COLO829 (cell line): ENCODE data around the gene MFRP.

Experiments
- DNase-seq: peaks from one replicate; pipeline ENCODE4 v3.0.0; 2012; ENCODE audit warnings: low spot score

MFRP gene

DNA sequence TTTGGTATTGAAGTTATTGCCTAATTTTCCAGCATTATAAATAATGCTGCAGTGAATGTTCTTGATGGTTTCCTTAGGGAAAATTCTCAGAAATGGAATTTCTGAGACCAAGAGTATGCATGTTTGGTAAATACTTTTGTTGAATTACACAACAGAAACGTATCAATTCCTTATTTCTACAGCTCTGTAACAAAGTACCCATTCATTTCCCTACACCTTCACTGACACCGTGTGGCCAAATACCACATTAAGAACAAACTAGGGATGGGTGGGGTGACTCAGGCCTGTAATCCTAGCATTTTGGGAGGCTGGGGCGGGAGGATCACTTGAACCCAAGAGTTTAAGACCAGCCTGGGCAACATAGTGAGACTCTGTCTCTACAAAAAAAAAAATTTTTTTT is 51.3 kb downstream of the MFRP start:
- DNase-seq: no peak

DNA sequence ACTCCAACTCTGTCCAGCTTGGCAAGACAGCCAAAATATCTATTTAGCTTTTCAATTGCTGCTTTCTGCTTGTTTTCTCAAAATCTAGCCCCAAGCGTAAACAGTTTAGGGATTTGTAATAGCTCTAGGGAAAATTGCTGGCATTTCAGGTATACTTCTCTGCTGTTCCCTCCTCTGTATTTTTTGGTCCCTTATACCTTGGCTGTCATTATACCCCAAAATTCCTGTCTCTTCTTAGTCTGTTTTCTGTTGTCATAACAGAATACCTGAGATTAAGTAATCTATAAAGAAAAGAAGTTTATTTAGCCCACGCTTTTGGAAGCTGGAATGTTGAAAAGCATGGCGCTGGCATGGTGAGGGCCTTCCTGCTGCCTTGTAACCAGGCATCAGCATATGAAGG is 53.0 kb downstream of the MFRP start:
- DNase-seq: no peak

DNA sequence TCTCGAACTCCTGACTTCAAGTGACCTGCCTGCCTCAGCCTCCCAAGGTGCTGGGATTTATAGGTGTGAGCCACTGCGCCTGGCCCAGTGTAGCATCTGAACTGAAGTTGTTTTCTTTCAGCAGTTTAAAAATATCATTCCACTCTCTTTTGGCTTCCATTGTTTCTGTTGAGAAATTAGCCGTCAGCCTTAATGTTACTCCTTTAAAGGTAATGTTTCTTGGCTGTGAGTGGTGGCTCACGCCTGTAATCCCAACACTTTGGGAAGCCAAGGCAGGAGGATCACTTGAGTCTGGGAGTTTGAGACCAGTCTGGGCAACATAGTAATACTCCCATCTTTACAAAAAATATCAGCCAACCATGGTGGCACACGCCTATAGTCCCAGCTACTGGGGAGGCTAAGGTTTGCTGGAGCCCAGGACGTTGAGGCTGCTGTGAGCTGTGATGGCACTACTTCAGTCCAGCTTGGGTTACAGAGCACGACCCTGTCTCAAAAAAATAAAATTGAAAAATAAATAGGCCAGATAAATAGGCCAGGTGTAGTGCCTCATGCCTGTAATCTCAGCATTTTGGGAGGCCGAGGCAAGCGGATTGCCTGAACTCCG is 55.5 kb downstream of the MFRP start:
- no peak for DNase-seq
